Heart left ventricle (tissue), 16 donors: ENCODE data around the gene AK4. TPM values are rescaled to one million over a fixed set of nuclear protein-coding genes. Genes with fewer than 3 reads are reported as not detected.

Experiments
- ATAC-seq, 4 donors: fragments of 200-7000 bp; cut with Tn5 transposase; one replicate each; pipeline ENCODE4 v1.9.1; 2020 to 2022; ENCODE audit warnings: moderate library complexity in 4 of 4, mild to moderate bottlenecking in 3 of 4, moderate number of reproducible peaks in 1 of 4
- DNase-seq, 5 donors: peaks; one replicate each; pipeline ENCODE4 v3.0.0-alpha.2; 2020
- H3K27ac ChIP-seq, 12 donors: fragments of 200-600 bp; sonication (generic) in 4 of 12; one replicate each; pipeline versions ENCODE4 v1.5.0 to v1.8.0; 2016 to 2022; ENCODE audit warnings: mild to moderate bottlenecking in 2 of 12
- H3K27me3 ChIP-seq, 9 donors: fragments of 200-600 bp; sonication (generic) in 2 of 9; one replicate each; pipeline versions ENCODE4 v1.5.1 to v1.8.0; 2016 to 2022; ENCODE audit warnings: mild to moderate bottlenecking in 3 of 9
- H3K36me3 ChIP-seq, 9 donors: fragments of 200-600 bp; sonication (generic) in 2 of 9; one replicate each; pipeline versions ENCODE4 v1.5.0 to v1.8.0; 2018 to 2022; ENCODE audit warnings: mild to moderate bottlenecking in 2 of 9
- H3K4me1 ChIP-seq, 12 donors: fragments of 200-600 bp; sonication (generic) in 4 of 12; one replicate each; pipeline versions ENCODE4 v1.5.0 to v1.8.0; 2016 to 2022; ENCODE audit warnings: mild to moderate bottlenecking in 3 of 12
- H3K4me3 ChIP-seq, 12 donors: fragments of 200-600 bp; sonication (generic) in 4 of 12; one replicate each; pipeline versions ENCODE4 v1.5.0 to v1.8.0; 2017 to 2022; ENCODE audit warnings: mild to moderate bottlenecking in 9 of 12, moderate library complexity in 4 of 12
- H3K9me3 ChIP-seq, 12 donors: fragments of 200-600 bp; sonication (generic) in 4 of 12; one replicate each; pipeline versions ENCODE4 v1.5.0 to v1.8.0; 2016 to 2022; ENCODE audit warnings: mild to moderate bottlenecking in 1 of 12
- CTCF ChIP-seq, 12 donors: fragments of 200-600 bp; sonication (generic) in 4 of 12; IDR thresholded peaks; one replicate each; pipeline versions ENCODE4 v1.5.0 to v1.8.0; 2018 to 2022; ENCODE audit warnings: antibody characterized with exemption in 12 of 12, mild to moderate bottlenecking in 5 of 12
- POLR2A ChIP-seq, 2 donors: fragments of 450-650 bp; IDR thresholded peaks; one replicate each; pipeline ENCODE4 v1.6.1; 2017; ENCODE audit warnings: antibody characterized with exemption in 2 of 2, mild to moderate bottlenecking in 2 of 2, moderate library complexity in 2 of 2
- WGBS, 4 donors: extraction: QIAGEN DNeasy Blood & Tissue Kit in 2 of 4; methylation state at CpG; one replicate each; pipeline versions ENCODE4 v1.1.5 to v1.1.7; 2013 to 2018; 5-methylcytosine and 5-hydroxymethylcytosine counted together
- intact Hi-C, 10 donors: fragments of 100-400 bp; cut with DNase I; formaldehyde crosslinking; loops; one replicate each; pipeline versions ENCODE4 v1.11.1 to v1.14.2; 2022
- polyA plus RNA-seq, 2 donors: library from polyadenylated mRNA; stranded (reverse); fragments of 200-250 nt; gene quantifications; one replicate each; pipeline ENCODE4 v1.2.3, GENCODE V29; 2013
- total RNA-seq, 9 donors: library from RNA; depleted of rRNA in 2 of 9; stranded (reverse); fragments of >200 nt in 2 of 9; fragmentation: NEBNext Ultra II Directional in 3 of 9; extraction: Animal tissue kit (Norgen Biotek cat#: 25700) in 3 of 9; gene quantifications; one replicate each; pipeline versions ENCODE4 v1.1.0 to v1.2.4, GENCODE V29; 2016 to 2023
- donor health status: ischemic (EF 13 %, LVEDD 7.1; RV severe dilation, severe dysfunction).
- donor health status: healthy with polysubstance abuse.
- donor health status: DM: no; HTN: yes; CAD: no.
- donor health status: DM: no; HTN: no; CAD: no.
- donor health status: ischemic (EF 25% LVEDD 6.9; RV normal size, moderate dysfunction).
- donor health status: ischemic (EF 25% LVEDD 5.7; RV mildly dilated, moderate dysfunction).
- donor health status: healthy.
- donor health status: DM: yes; HTN: yes; CAD: no.
- donor health status: ischemic (EF 35%, LVEDD 5.7; RV mildly dilated, moderate dysfunction).
- donor health status: nonischemic (EF 11% LVEDD 7.7; RV severe dilation, severe dysfunction).
- donor health status: DM: yes; HTN: yes; CAD: no.
- donor health status: PGD.
- donor health status: ischemic (EF 29% LVEDD 5.4; RV normal size, mild dysfunction).
- donor health status: nonischemic (EF 23%, LVEDD 6.1; RV moderate dilation, normal function).

AK4 gene
- total and polyA plus RNA-seq, 11 donors, result 16.0 to 181 (median 122) TPM

- Histone ChIP-seq H3K36me3 (no peaks in the 10 kb centered on the region), H3K27me3 (peaks cover 0 to 20% (median 0%) of the 10 kb centered on the region in 9 donors), H3K4me1 (peaks cover 0 to 23% (median 11%) of the 10 kb centered on the region in 12 donors), H3K9me3 (no peaks in the 10 kb centered on the region), H3K27ac (peak overlapping the region in 10 of 12 donors; percentile 22 to 78 (median 58)), H3K4me3 (peak overlapping the region; percentile 39 to 74 (median 61))
- intact Hi-C loops, result loop anchor here in 4 of 10 donors (5.0 to 10.0 kb wide), 3 partner anchors 42 to 159 kb away; partner anchors contain the start of genes DNAJC6 (in 2 of the 4), LEPR (in 1 of the 4) and LEPROT (in 1 of the 4)
- ATAC-seq, result peak; percentile 75 to 96 (median 93)
- TF ChIP-seq POLR2A (IDR thresholded peaks at IDR 0.05) (no peak), CTCF (IDR thresholded peaks at IDR 0.05) (peak in 11 of 12 donors; percentile 8 to 52 (median 27))
- peak; percentile 43 to 66 (median 55) for DNase-seq
- WGBS, 4 donors, result 1 to 4% (median 2%) methylated on average over 41 to 59 of the region's 59 CpGs
These were observed 117.8 kb downstream of the AK4 start for GRCh38 chr1:65265651-65266351.

- Histone ChIP-seq H3K4me3 (peak overlapping the region in 8 of 12 donors; percentile 51 to 74 (median 62)), H3K9me3 (no peaks in the 10 kb centered on the region), H3K27me3 (peaks cover 0 to 20% (median 0%) of the 10 kb centered on the region in 9 donors), H3K27ac (peak overlapping the region in 6 of 12 donors; percentile 54 to 78 (median 68)), H3K36me3 (no peaks in the 10 kb centered on the region), H3K4me1 (peaks cover 0 to 23% (median 11%) of the 10 kb centered on the region in 12 donors)
- no peak for TF ChIP-seq POLR2A (IDR thresholded peaks at IDR 0.05)
- no peak for TF ChIP-seq CTCF (IDR thresholded peaks at IDR 0.05)
- intact Hi-C loops, result loop anchor here in 4 of 10 donors (5.0 to 10.0 kb wide), 3 partner anchors 41 to 158 kb away; partner anchors contain the start of genes DNAJC6 (in 2 of the 4), LEPR (in 1 of the 4) and LEPROT (in 1 of the 4)
- ATAC-seq (no peak), DNase-seq (no peak)
- WGBS, 4 donors, result 12 to 30% (median 16%) methylated on average over 1 of the region's 1 CpG
These were observed 118.5 kb downstream of the AK4 start for GRCh38 chr1:65266476-65266875.

- ATAC-seq, result no peak
- WGBS, 4 donors, result 85 to 90% (median 87%) methylated on average over 4 of the region's 4 CpGs
- Histone ChIP-seq H3K27me3 (peaks cover 0 to 20% (median 0%) of the 10 kb centered on the region in 9 donors), H3K9me3 (no peaks in the 10 kb centered on the region), H3K4me3 (no peak overlapping the region), H3K36me3 (no peaks in the 10 kb centered on the region), H3K4me1 (peaks cover 0 to 23% (median 11%) of the 10 kb centered on the region in 12 donors), H3K27ac (no peak overlapping the region)
- no peak for DNase-seq
- TF ChIP-seq CTCF (IDR thresholded peaks at IDR 0.05) (no peak), POLR2A (IDR thresholded peaks at IDR 0.05) (no peak)
- intact Hi-C loops, result loop anchor here in 4 of 10 donors (5.0 to 10.0 kb wide), 3 partner anchors 40 to 158 kb away; partner anchors contain the start of genes DNAJC6 (in 2 of the 4), LEPR (in 1 of the 4) and LEPROT (in 1 of the 4)
These were observed 119.3 kb downstream of the AK4 start for GRCh38 chr1:65267271-65267670.

GRCh38 chr1:65267683-65268082 lies 119.7 kb downstream of the AK4 start:
- H3K27me3 ChIP-seq, result peaks cover 0 to 20% (median 0%) of the 10 kb centered on the region in 9 donors
- ATAC-seq, result no peak
- no peak for DNase-seq
- H3K4me1 ChIP-seq, result peaks cover 0 to 23% (median 11%) of the 10 kb centered on the region in 12 donors
- WGBS, 4 donors, result 32 to 78% (median 40%) methylated on average over 1 of the region's 1 CpG
- no peak for TF ChIP-seq POLR2A (IDR thresholded peaks at IDR 0.05)
- no peak for TF ChIP-seq CTCF (IDR thresholded peaks at IDR 0.05)
- no peaks in the 10 kb centered on the region for H3K36me3 ChIP-seq
- no peaks in the 10 kb centered on the region for H3K9me3 ChIP-seq
- H3K27ac ChIP-seq, result no peak overlapping the region
- intact Hi-C loops, result loop anchor here in 4 of 10 donors (5.0 to 10.0 kb wide), 3 partner anchors 40 to 157 kb away; partner anchors contain the start of genes DNAJC6 (in 2 of the 4), LEPR (in 1 of the 4) and LEPROT (in 1 of the 4)
- H3K4me3 ChIP-seq, result no peak overlapping the region
